ENCODE data around the gene TNFRSF12A. TPM values are rescaled to one million over a fixed set of nuclear protein-coding genes. Genes with fewer than 3 reads are reported as not detected.

Gene TNFRSF12A, protein sequence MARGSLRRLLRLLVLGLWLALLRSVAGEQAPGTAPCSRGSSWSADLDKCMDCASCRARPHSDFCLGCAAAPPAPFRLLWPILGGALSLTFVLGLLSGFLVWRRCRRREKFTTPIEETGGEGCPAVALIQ
- 42.5 TPM for polyA plus RNA-seq (ENCODE audit: insufficient read length)

DNA sequence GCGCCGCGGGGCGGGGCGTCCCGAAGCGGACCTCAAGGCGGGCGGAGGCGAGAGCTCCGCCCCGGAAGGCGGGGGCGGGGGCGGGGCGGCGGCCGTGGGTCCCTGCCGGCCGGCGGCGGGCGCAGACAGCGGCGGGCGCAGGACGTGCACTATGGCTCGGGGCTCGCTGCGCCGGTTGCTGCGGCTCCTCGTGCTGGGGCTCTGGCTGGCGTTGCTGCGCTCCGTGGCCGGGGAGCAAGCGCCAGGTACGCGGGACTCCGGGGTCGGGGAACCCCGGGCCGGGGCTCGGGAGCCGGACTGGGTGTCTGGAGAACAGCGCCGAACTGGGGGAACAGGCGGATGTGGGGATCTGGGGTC is at the start of gene TNFRSF12A:
TSS of gene TNFRSF12A (plus strand) at position 122 of the 357 bp plus-strand sequence. CDS start at position 152, 30 bp downstream.
- peak; percentile 80 for DNase-seq

DNA sequence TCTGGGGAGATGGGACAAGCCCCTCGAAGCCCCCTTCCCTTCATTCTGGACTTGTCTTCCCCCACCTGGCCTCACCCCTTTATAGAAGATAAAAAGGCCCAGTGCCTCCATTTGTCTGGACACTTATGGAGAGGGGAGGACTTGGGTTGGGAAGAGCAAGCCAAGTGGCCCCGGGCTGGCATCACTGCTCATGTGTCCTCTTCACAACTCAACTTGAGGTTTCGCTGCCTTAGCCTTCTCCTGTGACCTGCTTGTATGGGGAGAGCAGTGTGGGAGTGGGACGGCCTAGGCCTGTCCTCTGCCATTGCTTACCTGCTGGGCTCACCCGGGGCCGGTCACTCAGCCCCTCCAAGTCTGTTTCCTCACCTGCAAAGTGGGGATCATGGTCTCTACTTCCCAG is 49.6 kb upstream of the TNFRSF12A start:
- DNase-seq = no peak

DNA sequence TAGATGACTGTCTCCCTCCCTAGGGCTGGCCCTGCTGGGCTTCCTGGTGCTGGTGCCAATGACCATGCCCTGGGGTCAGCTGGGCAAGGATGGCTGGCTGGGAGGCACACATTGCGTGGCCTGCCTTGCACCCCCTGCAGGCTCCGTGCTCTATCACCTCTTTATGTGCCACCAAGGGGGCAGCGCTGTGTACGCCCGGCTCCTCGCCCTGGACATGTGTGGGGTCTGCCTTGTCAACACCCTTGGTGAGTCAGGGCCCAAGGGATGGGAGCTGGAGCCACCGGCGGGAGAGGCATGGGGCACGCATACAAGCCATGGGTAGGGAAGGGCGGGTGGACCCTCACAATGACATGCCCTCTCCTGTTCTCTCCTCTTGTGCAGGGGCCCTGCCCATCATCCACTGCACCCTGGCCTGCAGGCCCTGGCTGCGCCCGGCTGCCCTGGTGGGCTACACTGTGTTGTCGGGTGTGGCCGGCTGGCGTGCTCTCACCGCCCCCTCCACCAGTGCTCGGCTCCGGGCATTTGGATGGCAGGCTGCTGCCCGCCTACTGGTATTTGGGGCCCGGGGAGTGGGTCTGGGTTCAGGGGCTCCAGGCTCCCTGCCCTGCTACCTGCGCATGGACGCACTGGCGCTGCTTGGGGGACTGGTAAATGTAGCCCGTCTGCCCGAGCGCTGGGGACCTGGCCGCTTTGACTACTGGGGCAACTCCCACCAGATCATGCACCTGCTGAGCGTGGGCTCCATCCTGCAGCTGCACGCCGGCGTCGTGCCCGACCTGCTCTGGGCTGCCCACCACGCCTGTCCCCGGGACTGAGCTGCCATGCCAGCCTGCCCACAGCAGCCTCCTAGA is 48.8 kb upstream of the TNFRSF12A start:
- DNase-seq = no peak

DNA sequence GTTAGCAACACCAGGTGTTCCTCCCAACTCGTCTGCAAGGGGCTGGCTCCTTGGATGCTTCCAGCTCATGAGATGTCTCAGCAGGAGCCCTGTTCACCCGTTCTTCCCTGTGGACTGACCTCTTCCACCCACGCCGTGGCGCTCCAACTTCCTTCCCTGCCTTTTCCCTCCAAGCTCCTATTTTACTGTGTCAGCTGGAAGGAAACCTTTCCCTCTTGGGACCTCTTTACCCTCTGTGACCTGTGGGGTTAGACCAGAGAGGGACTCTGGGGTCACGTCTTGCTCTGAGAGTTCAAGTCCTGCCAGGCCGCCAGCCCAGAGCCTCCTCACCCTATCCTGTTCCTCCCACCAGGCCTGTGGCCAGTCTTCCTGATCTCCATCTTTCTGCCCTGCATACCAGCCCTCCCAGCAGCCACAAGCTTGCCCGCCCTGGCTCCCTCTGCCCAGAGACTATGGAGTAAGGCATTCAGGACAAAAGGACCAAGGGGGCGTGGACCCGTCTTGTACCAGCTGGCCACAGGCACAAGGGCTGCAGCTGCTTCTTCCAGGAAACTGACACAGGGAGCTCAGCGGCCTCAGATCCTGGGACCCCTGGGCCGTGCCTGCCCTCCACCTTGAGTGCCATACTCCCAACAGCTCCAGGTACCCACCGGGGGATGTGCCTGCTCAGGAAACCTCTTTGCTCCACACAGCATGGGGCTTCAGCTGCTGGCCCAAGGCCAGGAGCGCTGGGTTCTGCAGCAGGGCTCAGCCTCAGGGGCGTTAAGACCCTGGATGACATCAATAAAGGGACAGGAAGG is 48.0 kb upstream of the TNFRSF12A start:
- DNase-seq = no peak

DNA sequence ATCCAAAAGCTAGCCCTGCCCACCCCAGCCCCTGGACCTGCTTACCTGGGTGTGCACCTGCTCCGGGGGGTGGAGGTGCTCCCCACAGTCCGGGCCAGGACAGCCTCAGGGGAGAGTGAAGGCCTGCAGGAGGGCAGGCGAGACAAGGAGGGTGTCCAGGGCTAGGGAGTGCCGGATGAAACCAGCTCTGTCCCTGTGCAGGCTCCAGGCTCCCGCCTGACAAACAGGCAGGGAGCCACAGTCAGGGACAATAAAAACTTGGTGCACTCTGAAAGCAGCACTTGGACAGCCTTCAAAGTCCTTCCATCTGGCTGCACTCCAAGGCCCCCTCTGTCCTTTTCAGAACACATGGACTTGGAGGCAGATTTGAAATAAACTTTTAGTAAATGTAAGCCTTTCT is 47.1 kb upstream of the TNFRSF12A start:
- no peak for DNase-seq

DNA sequence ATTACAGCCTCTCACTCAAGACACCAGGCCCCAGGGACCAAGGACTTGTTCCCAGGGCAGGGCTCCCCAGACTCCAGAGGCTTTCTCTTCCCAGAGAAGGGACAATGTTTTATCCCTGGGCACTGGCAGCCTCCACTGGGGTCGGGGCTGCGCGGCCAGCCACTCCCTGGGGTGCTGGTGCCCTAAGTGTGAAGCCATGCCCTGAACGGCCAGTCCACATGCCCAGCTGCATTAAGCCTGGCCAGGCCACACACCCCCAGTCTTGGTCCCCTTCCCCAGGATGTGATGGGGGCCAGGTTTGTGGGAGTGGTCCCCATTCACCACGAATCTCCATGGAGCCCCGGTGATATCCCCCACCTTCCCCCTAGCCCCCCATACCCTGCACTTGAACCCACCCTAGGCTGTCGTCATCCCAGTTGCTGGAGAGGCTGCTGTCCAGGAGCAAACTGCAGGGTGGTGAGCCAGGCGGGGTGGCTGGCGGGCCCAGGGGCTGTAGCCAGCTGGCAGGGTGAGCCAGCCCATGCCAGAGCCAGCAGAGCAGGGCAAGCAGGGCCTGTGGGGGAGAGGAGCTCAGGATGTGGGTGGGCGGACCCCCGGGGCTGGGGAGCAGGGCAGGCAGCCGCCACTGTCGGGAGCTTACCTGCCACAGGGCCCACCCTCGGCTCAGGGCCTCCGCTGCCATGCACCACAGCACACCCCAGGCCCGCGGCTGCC is 46.4 kb upstream of the TNFRSF12A start:
- DNase-seq = no peak

DNA sequence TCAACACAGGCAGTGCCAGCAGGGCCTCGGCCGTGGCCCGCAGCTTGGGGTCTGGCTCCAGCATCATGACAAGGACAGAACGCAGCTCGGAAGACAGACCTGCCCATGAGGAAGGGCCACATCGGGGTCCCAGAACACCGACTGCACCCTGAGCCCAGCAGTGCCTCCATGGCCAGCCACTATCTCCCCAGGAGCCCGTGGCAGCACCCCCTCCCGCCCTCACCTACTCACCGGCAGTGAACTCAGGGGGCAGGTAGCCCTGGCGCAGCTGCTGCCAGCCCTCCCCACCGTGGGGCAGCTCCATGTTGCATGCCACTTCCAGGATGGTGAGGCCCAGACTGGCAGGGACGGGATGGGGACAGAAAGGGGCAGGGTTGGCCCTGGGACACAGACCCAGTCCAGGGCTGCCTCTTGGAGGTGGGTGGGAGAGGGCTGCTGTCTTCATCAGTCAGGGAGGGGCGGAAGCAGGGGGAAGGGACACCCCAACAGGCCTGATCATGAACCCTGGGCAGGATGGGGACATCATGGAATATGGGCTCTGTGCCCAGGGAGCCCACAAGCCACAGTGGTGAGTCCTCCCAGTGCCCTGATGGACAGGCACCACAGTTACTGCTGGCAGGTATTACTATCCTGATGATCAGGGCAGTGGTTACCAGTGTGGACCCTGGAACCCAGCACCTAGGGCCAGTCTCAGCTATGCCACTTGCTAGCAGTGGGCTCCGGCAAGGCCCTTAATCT is 45.7 kb upstream of the TNFRSF12A start:
- no peak for DNase-seq

DNA sequence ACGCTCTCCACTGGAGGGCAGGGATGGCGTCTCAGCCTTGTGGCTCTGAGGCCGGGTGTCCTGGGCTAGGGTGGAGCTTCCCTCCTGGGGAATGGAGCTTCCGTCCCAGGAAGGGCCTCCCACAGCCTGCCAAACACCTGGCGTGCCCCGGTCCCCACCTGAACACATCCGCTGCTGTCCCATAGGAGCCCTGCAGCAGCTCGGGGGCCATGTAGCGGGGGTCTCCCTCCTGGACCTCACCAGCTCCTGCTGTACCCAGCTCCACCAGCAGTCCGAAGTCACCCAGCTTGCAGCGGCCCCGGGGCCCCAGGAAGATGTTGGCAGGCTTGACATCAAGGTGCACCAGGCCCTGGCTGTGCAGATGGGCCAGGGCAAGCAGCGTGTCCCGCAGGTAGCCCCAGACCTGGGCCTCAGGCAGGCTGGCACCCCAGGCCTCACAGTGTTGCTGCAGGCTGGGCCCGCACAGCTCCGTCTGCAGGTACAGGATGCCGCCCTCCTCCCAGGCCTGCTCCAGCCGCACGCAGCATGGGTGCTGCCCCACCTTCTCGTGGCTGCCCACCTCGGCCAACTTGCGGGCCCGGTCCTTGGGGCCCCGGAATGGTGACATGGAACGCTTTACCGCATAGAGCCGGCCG is 44.9 kb upstream of the TNFRSF12A start:
- no peak for DNase-seq

DNA sequence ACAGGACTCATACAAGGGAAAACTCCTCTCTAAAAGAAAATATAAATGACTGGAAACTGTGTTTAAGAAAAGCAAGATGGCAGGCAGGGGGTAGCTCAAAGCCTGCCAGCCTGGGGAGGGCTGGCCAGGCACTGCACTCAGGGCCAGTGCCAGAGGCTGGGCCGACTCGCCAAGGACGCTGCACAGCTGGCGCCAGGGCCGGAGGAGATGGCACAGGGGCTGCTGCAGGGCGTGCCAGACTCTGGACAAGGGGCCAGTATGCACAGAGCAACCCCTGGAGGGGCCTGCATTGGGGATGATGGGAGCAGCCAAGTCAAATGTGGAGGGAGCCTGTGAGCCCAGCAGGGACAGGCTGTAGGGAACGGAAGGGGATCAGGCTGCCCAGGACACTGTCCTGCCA is 44.0 kb upstream of the TNFRSF12A start:
- no peak for DNase-seq

DNA sequence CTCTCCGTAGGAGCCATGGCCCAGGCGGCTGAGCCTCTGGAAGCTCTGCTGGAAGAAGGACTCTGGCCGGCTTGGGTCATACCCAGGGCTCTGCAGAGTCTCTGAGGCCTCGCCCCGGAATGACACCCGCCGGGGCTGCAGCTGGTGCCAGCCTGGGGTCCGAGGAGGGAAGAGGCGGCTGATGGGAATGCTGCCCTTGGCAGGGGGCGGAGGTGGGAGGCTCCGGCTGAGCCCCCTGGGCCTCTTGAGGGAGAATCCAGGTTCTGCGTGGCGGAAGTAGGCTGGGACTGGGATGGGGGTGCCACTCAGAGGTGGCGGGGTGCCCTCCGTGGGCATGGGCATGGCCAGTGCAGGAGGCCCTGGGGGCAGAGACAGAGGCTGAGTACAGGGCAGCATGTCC is 43.5 kb upstream of the TNFRSF12A start:
- DNase-seq = no peak

DNA sequence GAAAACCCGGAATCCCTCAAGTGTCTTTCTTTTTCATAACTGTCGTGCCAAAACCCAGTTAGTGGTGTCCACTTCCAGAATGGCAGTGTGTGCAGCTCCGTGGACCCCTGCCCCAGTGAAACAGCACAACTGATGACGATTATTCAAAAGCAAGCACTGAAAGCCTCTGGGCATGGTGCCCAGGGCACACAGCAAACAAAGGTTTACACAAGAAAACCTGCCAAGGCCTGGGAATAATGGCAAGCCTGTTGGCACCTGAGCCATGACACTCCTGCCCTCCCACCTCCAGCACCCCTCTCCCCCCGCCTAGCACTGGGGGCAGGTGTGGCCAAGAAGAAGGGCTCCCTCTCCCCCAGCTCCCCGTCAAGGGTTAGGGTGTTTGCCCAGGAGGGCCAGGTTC is 42.7 kb upstream of the TNFRSF12A start:
- DNase-seq = no peak

DNA sequence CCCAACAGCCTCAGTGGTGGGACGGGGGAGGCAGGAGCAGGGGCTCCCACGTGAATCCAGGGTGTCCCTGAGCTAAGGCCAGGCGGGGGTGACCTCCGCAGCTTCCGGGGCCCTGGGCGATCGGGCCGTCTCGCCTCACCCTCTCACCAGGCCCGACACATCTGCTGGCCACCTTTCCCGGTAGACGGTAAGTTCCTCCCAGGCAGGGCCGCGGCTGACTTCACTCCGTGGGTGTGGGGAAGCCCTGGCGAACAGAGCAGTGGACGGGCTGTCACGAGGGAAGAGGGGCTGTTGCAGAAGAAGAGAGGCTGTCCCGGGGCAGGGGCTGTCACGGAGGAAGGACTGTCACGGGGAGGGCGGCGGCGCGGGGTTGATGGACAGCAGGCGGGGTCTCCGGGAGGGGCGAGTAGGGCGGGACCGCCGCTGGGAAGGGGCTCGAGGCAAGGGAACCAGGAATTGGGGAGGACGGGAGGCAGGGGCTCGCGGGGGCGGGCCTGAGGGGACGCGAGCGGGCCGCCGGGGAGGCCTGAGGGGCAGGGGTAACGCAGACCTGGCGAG is 40.4 kb upstream of the TNFRSF12A start:
- no peak for DNase-seq

DNA sequence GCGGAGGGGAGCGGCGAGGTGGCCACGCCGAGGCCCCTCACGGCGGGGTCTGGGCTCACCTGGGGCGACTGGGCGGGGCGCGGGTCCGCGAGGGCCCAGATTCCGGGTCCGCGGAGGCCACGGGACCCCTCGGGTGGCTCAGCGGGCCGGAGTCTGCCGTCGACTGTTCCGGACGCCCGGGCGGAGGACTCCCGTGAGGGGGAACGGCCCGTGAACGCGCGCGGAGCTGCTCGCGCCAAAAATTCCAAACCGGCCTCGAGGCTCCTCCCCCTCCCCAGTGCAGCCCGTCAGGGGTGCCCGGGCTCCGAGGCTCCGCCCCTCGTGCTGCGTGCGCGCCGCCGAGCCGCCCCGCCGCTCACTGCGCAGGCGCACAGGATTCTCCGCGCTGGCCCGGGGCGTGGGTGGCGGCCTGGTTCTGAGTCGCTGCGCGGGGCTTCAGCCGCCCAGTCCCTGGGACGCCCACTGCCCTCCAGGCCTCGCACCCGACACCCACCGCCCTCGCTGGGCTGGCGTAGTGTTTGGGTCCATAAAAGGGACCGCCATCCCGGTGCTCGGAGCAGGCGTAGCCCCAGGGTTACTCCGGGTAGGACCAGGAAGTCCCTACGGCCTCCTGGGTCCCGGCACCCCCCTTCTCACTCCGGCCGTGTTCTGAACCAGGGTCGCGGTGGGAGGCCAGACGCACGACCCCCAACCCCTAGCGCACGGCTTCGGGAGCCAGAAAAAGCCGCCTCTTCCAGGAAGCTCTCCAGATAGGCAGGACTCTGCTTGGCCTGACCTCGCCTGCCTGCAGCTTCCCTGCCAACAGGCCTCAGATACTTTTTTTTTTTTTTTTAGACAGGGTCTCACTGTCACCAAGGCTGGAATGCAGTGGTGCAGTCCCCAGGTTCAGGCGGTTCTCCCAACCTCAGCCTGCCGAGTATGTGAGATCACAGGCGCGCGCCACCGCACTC is 39.7 kb upstream of the TNFRSF12A start, which contains the start of gene PKMYT1:
TSS of gene PKMYT1 (minus strand) at position 220 of the 950 bp plus-strand sequence. CDS start 789 bp downstream, outside the sequence.
- DNase-seq = peak; percentile 95

DNA sequence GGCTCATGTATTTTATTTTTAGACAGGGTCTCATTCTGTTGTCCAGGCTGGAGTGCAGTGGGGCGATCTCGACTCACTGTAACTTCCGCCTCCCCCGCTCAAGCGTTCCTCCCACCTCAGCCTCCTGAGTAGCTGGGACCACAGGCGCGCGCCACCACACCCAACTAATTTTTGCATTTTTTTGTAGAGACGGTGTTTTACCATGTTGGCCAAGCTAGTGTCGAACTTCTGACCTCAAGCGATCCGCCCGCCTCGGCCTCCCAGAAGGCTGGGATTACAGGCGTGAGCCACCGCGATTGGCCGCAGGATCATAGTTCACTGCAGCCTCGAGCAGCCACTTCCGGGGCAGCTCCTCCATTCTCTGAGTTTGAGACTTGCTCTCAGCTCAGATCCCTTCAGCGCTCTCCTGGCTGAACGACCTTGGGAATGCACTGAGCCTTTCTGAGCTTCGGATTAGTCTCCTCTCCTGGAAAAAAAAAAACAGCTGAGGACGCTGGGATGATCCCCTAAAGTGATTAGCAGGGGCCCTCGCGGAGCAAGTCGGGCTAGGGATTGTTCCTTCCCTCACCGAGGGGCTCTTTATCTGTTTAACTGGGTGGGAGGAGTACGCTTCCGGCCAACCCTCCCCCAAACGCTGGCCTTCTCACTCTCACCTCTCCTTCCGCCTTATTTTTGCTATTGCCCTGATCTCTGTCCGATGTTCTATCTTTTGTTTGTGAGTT is 38.8 kb upstream of the TNFRSF12A start:
- no peak for DNase-seq

DNA sequence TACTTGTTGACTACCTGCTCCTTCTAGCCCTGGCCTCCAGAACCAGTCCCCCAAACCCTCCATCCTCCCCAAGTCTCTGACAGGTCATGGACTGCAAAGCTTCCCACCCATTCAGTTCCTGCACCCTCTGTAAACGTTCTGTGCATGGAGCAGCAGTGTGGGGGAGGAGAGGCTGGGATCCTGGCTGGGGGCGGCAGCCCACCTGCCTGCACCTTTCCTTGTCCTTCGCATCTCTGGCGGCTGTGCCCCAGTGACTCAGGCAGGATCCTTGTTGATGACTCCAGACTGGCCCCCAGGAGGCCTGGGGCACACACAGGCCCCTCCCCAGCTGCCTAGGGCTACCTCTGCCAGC is 38.3 kb upstream of the TNFRSF12A start:
- DNase-seq = no peak

DNA sequence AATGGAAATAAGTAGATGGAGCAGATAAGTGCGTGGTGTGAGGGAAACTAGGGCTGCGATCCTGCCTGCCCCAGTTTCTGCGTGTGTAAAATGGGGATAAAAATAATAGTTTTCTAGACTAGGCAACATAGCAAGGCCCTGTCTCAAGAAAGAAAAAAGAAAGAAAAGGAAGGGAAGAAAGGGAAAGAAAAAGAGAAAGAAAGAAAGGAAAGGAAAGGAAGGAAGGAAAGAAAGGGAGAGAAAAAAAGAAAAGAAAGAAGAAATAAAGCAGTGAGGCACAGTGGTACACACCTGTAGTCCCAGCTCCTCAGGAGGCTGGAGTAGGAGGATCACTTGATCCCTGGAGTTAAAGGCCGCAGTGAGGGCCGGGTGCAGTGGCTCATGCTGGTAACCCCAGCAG is 37.8 kb upstream of the TNFRSF12A start:
- no peak for DNase-seq

DNA sequence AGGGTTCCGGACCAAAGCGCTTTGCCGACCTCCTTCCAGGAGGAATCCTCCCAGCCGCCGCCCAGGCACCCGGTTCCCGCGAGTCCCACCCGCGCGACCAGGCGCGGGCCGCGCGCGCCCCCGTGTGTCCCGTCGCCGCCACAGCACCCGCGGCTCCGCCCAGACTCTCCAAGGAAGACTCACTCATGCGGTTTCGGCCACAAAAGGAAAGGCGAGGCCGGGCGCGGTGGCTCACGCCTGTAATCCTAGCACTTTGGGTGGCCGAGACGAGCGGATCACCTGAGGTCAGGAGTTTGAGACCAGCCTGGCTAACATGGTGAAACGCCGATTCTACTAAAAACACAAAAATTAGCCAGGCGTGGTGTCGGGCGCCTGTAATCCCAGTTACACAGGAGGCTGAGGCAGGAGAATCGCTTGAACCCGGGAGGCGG is 36.4 kb upstream of the TNFRSF12A start:
- peak; percentile 76 for DNase-seq

DNA sequence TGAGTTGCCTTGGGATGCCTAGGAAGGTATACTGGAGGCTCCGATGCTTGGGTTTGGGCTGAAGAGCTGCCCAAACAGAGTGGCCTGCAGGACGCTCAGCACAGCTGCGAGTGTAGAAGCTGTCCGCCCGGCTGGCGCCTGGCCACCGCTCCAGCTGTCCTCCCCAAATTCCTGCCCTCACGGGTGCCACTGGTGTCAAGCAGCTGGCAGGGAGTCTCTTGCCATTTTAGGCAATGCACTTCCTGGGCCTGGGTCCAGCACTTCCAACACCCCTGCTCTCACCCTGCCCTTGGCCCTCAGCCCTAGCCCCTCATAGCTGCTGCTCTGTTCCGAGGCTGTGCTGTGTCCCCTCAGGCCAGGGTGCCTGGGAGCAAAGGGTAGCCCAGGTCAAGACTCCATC is 34.7 kb upstream of the TNFRSF12A start:
- peak; percentile 63 for DNase-seq

DNA sequence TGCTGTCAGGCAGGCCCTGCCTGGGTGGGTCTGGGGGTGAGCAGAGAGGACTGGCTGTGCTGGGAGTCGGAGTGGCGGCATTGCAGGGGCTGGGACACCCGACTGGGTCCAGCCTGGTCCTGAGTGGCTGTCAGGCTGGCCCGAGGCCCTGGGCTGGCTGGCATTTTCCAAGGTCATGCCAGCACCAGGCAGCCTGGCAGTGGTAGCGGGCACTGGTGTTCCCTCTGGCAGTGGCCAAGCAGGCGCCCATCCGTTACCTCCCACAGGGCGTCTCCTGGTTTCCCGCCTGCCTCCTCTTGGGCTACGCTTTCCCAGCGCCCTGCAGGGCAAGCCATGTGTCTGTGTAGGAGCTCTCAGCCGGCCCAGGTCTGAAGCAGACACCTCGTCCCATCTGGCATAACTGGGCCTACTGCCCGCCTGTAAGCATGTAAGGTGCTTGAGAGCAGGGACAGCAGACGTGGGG is 34.2 kb upstream of the TNFRSF12A start:
- no peak for DNase-seq

All from hindlimb muscle (tissue), 1 donor.